Fibroblast of skin of back (primary cell): ENCODE results near the gene HDDC3.

Experiments
- DNase-seq: peaks from one replicate; pipeline ENCODE4 v3.0.0-alpha.2; 2013

HDDC3 gene

GRCh38 chr15:90953947-90954711 lies 21.8 kb upstream of the HDDC3 start:
- DNase-seq, result no peak

DNA sequence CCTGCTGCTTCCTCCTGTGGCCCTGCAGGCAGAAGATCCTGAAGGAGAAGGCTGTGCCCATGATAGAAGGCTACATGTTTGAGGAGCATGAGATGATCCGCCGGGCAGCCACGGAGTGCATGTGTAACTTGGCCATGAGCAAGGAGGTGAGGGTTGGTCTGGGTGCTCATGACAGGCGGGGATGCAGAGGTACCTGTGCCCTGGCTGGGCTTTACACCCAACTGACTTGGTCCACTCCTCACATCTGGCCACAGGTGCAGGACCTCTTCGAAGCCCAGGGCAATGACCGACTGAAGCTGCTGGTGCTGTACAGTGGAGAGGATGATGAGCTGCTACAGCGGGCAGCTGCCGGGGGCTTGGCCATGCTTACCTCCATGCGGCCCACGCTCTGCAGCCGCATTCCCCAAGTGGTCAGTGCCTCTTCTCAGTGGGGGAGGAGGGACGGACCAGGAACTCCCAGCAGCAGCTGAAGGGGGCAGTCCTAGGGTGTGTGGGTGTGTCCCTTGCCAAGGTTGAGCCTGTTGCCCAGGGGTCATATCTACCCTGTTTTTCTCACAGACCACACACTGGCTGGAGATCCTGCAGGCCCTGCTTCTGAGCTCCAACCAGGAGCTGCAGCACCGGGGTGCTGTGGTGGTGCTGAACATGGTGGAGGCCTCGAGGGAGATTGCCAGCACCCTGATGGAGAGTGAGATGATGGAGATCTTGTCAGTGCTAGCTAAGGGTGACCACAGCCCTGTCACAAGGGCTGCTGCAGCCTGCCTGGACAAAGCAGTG lies 20.7 kb upstream of the HDDC3 start:
- no peak for DNase-seq

- no peak for DNase-seq
Measured at GRCh38 chr15:90950676-90951075, 18.3 kb upstream of the HDDC3 start.

GRCh38 chr15:90949979-90950675 lies 17.8 kb upstream of the HDDC3 start:
- no peak for DNase-seq

DNA sequence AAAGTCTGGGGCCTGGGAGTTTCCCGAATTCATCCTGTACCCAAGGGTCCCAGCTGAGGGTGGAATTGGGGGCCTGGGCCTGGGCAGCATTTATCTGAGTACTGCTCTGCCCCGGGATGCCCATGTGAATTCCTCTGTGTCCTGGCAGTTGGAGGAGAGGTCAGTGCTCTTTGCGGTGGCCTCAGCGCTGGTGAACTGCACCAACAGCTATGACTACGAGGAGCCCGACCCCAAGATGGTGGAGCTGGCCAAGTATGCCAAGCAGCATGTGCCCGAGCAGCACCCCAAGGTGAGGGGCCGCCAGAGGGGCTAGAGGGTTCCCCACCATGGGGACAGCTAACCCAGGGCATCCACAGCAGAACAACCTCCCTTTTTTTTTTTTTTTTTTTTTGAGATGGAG lies 16.2 kb upstream of the HDDC3 start:
- no peak for DNase-seq

- DNase-seq, result no peak
Measured at GRCh38 chr15:90947577-90948357, 15.4 kb upstream of the HDDC3 start.

DNA sequence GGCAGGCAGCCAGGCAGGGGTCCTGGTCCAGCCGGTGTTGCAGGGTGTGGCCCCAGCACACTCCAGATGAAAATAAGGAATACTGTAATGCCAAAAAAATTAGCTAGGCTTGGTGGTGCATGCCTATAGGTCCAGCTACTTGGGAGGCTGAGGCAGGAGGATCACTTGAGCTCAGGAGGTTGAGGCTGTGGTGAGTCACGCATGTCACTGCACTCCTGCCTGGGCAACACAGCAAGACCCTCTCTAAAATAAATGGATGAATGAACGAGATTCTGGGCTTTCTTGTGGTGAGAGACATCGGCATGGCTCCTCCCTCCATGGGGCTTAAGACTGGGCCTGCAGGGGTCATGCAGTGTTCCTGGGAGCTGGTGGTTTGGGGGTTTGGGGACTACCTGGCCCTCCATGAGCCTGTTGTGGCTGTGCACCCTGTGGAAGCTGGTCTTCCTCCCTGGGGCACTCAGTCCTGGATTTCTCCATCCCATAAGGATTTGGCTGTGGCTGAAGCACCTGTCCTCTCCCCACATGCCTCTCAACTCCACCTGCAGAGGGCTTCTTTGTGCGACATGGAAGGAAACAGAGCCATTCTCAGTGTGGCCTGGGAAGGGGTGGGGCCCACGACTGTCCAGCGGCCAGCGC lies 14.7 kb upstream of the HDDC3 start:
- no peak for DNase-seq

DNA sequence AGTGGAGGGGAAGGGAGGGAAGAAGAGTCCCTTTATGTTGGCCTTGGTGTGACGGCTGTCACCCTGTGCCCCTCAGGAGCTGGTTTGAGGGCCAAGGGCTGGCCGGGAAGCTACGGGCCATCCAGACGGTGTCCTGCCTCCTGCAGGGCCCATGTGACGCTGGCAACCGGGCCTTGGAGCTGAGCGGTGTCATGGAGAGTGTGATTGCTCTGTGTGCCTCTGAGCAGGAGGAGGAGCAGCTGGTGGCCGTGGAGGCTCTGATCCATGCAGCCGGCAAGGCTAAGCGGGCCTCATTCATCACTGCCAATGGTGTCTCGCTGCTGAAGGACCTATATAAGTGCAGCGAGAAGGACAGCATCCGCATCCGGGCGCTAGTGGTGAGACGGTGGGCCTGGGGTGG lies 14.2 kb upstream of the HDDC3 start:
- DNase-seq, result no peak

- no peak for DNase-seq
Measured at GRCh38 chr15:90945091-90945490, 12.7 kb upstream of the HDDC3 start.

- no peak for DNase-seq
Measured at GRCh38 chr15:90942354-90943120, 10.2 kb upstream of the HDDC3 start.

DNA sequence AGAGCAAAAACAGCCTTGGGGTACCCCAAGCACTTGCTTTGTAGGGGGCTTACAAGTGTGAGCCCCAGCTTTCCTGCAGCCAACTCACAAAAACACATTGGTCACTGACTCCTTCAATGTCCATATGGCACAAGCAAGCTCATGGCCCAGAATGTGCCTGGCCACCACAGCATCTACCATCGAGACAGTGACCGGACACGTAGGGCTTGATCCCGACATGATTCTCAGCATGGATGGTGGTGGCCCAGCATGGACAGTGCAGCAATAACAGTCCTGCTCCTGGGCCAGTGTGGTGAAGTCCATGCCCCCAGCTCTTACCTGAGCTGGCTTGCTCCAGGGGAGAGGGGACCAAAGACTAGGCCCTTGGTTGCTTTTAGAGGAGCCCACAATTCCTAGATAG lies 8.7 kb upstream of the HDDC3 start:
- DNase-seq, result no peak

DNA sequence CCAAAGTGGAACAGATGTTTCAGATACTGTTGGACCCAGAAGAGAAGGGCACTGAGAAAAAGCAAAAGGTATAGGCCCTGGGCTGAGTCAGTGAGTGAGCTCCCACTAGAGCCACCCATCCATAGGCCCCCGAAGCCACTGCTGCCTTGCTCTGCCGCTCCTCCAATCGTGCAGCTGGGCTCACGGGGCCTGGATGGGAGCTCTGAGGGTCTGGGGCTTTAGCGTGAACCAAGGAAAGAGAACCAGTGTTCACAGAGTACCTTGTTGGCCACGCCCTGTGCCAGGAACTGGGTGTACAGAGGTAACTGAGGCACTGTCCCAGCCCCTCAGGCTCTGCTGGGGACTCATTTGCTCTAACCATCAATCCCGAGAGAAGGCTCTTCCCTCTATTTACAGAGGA lies 7.4 kb upstream of the HDDC3 start:
- DNase-seq, result no peak

DNA sequence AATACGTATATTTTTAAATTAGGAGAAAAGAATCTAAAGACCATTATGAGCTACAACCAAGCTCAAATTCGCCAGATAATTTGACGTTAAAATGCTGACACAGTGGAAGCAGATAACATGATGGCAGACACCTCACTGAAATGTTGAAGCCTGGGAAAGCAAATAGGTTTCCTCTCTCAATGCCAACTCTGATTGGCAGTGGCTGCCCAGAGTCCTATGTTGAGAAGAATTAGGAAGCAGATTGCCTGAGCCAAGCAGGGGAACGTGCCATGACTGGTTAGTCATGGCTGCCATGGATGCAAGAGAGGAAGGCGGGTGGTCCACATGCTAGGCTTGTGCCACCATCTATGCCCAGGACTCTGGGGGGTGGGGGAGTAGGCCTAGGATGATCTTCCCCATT lies 5.9 kb upstream of the HDDC3 start:
- DNase-seq, result no peak

- no peak for DNase-seq
Measured at GRCh38 chr15:90936823-90937222, 4.5 kb upstream of the HDDC3 start.

- peak; percentile 85 for DNase-seq
Measured at GRCh38 chr15:90934949-90935751, 2.8 kb upstream of the HDDC3 start, which contains the start of gene UNC45A. UNC45A (plus strand) TSS chr15:90935285; CDS start chr15:90935325, 40 bp downstream.

DNA sequence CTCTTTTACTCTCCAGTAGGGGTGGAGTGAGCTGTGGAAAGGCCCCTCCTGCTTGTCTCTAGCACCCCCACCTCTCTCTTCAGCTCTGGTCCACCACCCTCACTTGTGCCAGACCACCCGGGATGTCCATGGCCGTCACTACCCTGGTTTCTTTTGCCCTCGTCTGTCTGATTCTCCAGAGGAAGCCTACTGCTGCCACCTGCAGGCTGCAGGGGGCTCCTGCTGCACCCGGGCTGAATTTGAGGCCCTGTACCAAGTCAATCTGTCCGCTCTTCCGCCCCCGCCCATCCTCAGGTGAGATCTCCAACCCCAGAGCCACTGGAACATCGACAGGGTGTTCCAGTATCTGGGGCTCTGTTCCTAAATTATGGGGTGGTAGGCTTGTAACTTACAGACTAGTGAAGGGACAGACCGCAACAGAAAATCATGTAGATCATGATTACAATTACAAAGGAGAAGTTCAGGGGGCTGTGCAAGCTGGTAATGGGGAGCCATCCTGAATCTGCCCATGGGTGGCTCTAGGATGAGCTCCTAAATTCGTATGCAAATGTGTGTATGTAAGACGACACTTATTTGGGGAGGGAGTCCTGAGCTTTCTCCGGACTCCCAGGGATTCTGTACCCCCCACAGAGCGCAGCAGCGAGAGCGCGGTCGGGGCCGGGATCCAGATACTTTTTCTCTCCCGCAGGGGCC lies 2.1 kb upstream of the HDDC3 start:
- DNase-seq, result peak; percentile 81

- DNase-seq, result no peak
Measured at GRCh38 chr15:90933301-90933700, 952 bp upstream of the HDDC3 start.

- DNase-seq, result no peak
Measured at GRCh38 chr15:90932660-90932991, 277 bp upstream of the HDDC3 start.

- DNase-seq, result no peak
Measured at GRCh38 chr15:90931575-90931827, 848 bp downstream of the HDDC3 start.

GRCh38 chr15:90930861-90931574 lies 1.3 kb downstream of the HDDC3 start:
- no peak for DNase-seq
